CD1c-positive myeloid dendritic cell (primary cell): ENCODE data around the gene DNAJC3.
"Not testable (repeated sequence)": the region's sequence is repeated elsewhere in the genome, so short reads cannot be mapped to it uniquely, and the experiment has no call there.

Experiments used
- DNase-seq: peaks from one replicate; pipeline ENCODE4 v3.0.0-alpha.2; 2016; ENCODE audit errors: extremely low spot score

The DNAJC3 gene

DNA sequence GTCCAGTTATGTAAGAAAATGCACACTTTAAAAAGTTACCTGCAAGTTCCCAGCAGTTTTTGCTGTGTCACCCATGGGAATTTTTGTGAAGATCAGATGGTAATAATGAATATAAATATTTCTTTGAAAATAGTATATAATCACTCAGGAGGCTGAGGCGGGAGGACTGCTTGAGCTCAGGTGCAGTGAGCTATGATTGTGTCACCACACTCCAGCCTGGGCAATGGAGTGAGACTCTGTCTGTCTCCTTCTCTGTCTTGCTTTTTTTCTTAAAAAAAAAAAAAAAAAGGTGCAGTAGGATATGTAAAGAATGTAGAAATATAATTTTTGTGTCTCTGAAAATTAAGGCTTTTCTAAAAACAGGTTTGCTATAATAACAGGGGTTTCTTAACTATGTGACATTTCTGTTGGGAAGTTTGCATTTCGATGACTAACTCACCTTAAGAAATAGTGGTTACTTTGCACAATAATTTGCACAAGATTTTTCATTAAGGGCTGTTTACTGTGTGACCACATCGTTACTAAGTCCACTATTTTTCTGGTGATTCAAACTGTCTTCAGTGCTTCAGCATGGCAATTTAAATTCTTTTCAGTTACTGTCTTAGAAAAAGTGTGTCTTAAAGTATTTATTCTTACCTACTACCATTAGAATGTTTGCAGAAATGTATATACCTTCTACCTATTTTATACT is 37.3 kb downstream of the DNAJC3 start:
- DNase-seq, result peak; percentile 63

DNA sequence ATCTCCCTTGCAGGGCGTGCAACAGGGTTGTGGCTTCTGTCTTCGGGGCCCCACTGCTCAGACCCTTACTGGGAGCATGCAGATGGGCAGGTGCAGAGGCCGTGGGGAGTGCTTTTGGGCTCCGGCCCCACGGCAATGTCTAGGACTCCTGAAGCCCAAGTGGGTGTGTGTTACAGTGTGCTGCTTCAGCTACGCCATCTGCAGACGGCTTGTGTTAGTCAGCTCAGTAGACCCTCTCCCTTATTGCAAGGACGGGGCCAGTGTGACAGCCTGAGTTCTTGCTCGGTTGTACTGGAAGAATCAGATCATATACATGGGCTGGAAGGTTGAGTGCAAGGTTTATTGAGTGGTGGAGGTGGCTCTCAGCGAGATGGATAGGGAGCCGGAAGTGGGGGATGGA is 39.3 kb downstream of the DNAJC3 start:
- DNase-seq, result no peak

DNA sequence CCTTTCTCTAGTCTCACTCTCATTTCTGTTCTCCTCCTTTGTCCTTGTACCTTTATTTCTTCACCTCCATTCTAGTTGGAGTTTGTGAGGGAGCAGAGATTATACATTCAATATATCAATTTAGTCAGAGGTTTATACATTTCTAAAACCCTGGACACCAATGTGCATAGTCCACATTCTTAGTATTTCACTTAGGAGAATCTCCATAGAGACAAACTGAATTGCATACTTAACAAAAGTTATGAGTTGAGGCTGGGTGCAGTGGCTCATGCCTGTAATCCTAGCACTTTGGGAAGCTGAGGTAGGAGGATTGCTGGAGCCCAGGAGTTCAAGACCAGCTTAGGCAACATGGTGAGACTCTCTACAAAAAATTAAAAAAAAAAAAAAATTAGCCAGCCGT is 45.3 kb downstream of the DNAJC3 start:
- DNase-seq, result no peak

DNA sequence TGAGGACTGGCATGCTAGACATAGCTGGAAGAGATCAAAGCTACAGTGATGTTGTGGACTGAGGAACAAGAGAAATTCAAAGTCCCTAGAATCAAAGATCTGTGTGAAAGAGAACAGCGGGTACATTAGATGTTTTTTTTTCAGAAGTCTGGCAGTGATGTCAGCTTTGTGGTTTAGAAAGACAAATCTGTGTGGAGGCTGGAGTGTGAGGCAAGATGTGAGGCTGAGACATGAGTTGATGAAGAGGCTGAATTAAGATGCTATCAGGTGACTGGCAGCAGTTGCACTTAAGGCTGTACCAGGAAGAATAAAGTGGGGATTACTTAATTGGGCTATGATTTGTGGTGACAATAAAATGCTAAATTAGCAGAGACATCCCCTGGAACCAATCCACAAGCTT is 46.5 kb downstream of the DNAJC3 start:
- DNase-seq, result no peak

DNA sequence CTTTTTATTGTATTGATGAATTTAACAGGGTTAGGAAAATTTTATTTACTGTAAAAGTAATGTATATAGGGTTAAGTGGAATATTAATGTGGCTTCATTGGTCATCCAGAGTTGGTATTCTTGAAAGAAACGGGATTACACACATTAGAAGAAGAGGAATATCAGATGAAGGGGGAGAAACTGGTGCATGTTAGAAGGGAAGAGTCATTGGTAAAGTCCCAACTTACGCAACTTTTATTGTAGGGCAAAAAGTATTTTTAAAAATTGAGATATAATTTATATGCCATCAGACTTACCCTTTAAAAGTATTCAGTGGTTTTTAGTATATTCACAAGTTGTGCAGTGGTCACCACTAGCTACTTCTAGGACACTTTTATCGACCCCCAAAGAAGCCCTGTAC is 47.3 kb downstream of the DNAJC3 start:
- no peak for DNase-seq

DNA sequence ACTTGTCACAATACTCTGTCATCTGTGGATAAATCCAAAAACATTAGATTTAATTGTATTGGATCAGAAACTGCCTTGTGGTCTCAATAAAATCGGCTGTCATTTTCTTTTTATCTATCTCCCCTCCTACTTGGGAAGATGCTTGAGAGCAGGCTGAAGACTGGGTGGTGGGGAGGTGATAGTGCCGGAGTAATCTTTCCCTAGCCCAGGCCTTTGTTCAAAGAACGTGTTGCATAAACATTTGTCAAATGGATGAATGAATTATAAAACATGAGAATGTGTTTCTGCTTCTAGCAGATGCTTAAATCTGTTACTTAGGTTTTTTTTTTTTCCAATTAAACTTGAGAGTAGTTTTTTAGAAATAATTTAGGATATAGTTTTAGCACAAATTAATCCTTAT is 49.9 kb downstream of the DNAJC3 start:
- DNase-seq, result no peak

DNA sequence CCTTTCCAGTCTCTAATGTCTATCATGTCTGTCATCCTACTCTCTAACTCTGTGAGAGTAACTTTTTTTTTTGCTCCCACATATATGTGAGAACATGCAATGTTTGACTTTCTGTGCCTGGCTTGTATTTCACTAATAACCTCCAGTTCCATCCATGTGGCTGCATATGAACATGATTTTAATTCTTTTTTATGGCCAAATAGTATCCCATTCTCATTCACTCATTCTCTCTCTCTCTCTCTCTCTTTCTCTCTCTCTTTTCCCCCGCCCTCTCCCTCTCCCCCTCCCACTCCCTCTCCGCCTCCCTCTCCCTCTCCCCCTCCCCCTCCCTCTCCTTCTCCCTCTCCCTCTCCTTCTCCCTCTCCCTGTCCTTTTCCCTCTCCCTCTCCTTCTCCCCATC is 52.0 kb downstream of the DNAJC3 start:
- no peak for DNase-seq

DNA sequence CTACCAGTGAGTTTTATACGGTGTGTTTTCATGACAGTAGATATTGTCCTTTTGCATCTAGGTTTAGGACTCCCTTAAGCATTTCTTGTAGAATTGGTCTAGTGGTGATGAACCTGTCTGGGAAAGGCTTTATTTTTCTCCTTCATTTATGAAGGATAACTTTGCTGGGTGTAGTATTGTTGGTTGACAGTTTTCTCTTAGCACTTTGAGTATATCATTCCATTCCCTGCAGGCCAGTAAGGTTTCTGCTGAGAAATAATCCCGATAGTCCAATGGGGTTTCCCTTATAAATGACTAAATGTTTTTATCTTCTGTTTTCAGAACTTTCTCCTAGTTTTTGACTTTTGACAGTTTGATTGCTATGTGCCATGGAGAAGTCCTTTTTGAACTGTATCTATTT is 57.2 kb downstream of the DNAJC3 start:
- DNase-seq, result no peak

DNA sequence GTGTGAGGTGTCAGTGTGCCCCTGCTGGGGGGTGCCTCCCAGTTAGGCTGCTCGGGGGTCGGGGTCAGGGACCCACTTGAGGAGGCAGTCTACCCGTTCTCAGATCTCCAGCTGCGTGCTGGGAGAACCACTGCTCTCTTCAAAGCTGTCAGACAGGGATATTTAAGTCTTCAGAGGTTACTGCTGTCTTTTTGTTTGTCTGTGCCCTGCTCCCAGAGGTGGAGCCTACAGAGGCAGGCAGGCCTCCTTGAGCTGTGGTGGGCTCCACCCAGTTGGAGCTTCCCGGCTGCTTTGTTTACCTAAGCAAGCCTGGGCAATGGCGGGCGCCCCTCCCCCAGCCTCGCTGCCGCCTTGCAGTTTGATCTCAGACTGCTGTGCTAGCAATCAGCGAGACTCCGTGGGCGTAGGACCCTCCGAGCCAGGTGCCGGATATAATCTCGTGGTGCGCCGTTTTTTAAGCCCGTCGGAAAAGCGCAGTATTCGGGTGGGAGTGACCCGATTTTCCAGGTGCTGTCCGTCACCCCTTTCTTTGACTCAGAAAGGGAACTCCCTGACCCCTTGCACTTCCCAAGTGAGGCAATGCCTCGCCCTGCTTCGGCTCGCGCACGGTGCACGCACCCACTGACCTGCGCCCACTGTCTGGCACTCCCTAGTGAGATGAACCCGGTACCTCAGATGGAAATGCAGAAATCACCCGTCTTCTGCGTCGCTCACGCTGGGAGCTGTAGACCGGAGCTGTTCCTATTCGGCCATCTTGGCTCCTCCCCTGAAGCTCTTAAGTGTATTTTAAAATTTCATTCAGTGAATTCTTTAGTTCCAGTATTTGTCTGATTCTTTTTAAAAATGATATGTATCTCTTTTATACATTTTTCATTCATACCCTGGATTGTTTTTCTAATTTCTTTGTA is 63.4 kb downstream of the DNAJC3 start:
- DNase-seq, result not testable (repeated sequence)

DNA sequence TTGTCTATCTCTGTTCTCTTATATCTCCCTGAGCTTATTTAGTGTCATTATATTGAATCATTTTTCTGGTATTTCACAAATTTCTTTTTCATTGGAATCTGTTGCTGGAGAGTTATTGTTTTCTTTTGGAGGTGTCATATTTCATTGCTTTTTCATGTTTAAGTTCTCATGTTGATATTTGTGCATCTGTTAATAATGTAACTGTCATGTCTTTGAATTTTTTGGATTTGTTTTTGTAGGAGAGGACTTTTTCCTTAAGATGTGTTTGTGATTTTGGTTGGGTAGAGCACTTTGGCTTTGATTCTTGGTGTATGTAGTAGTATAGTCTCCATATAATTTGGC is 64.0 kb downstream of the DNAJC3 start:
- DNase-seq, result no peak

DNA sequence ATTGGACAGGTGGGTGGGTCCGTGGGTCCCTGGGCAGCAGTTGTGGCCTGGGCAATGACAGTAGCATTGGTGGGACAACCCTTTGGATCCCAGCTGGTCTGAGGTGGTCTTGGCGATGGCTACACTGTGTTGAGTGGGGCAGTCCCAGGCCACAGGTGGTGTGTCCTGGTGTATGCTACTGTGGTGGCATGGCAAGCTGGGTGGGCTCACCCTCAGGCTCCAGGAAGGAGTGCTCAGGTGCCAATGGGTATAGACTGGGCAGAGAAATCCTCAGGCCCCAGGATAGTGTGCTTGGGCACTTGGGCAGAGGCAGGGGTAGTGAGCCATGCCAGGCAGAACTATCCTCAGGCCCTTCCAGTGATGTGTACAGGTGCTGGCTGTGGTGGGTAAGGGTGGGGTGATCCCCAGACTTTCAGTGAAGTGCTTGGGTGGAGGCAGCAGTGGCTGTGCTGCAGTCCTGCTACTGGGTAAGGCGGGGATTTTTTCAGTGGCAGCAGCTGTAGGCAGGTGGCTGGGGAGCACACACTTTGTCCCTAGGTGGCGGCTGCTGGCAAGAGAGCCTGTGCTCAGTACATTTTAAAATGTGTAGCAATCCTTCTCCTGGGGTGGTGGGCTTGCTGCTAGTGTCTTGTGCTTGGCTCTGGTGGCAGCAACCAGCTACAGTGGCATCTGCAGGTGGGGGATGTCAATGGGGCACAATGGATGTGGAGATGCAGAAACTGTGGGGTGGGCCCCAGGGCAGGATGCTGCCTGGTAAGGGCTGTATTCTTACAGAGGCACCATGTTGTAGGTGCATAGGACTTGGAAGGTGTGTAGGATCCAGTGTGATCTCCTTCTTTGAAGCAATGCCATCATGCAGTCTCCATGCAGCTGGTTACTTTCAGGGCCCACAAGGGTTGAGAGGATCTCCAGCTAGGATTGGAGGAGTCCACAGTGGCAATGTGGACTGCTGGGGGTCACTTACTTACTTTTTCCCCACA is 64.9 kb downstream of the DNAJC3 start:
- DNase-seq, result no peak

DNA sequence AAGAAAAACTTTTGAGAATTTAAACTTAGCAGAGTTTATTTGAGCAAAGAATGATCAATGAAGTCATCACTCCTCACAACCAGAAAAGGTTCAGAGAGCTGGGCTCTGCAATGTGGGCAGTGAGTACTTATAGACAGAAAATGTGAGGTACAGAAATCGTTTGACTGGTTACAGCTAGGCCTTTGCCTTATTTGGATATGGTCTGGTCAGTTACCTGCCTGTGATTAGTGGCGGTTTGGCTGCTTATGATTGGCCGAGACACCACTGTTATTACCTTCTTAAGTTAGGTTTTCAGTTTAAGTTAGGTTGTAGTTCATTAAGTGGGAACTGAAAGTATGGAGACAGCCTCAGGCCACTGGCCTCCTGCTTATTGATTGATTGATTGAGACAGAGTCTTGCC is 66.3 kb downstream of the DNAJC3 start:
- no peak for DNase-seq

DNA sequence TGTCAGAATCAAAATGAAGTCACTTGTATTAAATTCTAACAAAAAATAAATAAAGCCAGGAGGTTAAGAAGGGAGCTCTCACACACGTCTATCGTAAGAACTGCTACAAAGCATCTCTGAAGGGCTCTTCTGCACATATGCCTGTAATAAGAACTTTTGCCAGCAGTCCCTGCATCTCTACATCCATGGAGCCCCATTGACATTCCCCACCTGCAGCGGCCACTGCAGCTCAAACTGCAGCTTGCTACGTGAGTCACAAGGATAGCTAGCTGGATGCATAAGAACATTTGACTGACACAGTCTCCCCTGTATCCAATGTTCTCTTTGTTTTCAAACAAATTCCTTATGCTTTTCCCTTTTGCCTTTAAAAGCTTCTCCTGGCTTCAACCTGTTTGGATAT is 68.3 kb downstream of the DNAJC3 start:
- no peak for DNase-seq

DNA sequence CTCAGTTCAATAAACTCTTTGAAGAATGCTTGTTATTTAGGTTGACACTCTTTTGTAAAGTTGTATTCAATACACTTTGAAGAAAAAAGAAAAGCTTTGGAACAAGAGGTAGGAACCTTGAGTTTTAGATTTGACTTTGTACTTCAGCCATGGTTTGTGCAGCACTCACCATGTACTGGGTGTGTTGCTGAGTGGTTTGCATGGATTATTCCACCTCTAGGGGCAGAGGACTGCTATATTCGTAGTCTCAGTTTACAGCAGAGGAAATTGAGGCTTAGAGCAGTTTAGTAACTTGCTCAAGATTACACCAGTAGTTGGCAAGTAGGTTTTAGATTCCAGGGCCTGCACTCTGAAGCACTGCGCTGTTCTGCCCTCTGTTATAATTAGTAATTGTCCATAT is 68.8 kb downstream of the DNAJC3 start:
- DNase-seq, result no peak

DNA sequence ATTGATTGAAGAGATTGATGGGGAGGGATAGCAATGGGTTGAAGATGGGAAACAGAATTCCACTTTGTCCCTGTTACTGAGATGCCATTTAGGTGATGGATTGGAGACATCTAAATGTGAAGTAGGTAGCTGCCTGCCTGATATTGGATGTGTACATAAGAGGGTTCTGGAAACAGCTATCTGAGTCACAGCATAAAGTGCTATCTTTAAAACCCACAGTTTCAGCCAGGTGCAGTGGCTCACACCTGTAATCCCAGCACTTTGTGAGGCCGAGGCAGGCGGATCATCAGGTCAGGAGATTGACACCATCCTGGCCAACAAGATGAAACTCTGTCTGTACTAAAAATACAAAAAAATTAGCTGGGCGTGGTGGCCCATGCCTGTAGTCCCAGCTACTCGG is 72.6 kb downstream of the DNAJC3 start:
- DNase-seq, result no peak

DNA sequence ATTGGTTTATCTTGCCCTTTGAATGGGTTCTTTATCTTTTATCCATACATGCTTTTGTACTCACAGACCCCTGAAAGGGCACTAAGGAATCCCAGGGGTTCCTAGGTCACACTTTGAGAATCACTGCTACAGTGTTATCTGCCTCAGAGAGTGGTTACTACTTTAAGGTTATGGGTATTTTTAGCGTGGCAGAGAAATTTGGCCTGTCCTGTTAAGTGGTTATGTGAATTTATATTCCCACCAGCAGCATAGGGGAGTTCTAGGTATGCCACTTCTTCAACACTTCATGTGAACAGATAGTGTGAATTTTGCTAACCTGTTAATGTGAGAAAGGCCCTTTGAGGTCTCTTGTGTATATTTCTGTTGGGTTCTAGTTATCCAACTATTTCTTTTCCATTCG is 75.7 kb downstream of the DNAJC3 start:
- no peak for DNase-seq

DNA sequence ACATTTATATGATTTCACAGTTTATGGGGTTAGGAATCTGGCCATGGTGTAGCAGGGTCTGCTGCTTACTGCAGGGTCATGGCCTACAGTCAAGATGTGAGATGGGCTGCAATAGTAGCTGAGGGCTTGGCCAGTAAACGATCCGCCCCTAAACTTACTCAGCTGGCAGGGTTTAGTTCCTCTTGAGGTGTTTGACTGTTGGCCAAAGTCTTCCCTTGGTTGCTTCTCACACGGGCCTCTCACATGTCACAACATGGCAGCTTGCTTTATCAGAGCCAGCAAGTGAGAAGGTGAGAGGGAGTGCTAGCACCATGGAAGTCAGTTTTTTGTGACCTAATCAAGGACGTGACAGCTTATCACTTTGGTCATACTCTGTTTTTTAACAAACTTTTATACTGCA is 77.1 kb downstream of the DNAJC3 start:
- DNase-seq, result no peak

DNA sequence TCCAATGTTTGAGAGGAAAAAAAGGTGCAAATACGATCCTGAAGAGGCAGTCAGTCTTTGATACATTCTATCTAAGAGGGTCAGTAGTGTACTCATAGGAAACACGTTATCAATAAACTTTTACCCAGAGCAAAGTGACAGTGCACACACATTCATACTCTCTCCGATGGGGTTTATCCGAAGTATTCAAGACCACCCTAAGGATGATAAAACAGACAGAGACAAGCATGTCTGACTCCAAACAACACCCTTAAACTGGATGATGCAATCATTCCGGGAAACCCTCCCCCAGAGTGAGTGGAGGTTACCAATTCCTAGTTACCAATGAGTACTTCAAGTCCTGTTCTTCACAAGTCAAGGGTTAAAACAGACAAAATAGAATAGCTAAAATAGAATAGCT is 79.1 kb downstream of the DNAJC3 start:
- DNase-seq, result no peak

DNA sequence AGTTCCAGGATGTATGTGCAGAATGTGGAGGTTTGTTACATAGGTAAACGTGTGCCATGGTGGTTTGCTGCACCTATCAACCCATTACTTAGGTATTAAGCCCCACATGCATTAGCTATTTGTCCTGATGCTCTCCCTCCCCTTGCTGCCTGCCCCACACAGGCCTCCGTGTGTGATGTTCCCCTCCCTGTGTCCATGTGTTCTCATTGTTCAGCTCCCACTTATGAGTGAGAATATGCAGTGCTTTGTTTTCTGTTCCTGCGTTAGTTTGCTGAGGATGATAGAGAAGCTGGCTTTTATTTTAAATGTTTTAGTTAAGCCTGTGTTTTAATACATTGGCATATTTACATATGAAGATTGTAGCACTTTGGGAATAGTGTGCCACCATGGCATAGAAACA is 85.7 kb downstream of the DNAJC3 start:
- DNase-seq, result not testable (repeated sequence)

DNA sequence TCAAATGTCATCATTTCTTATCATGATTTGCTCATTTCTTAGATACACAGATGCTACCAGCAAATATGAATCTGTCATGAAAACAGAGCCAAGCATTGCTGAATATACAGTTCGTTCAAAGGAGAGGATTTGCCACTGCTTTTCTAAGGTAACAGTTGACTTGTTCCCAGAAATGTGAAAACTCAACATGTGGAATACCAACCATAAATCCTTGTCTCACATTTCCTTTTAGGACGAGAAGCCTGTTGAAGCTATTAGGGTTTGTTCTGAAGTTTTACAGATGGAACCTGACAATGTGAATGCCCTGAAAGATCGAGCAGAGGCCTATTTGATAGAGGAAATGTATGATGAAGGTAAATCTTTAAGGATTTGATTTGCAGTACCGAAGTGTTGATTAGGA is 86.7 kb downstream of the DNAJC3 start:
- no peak for DNase-seq

DNA sequence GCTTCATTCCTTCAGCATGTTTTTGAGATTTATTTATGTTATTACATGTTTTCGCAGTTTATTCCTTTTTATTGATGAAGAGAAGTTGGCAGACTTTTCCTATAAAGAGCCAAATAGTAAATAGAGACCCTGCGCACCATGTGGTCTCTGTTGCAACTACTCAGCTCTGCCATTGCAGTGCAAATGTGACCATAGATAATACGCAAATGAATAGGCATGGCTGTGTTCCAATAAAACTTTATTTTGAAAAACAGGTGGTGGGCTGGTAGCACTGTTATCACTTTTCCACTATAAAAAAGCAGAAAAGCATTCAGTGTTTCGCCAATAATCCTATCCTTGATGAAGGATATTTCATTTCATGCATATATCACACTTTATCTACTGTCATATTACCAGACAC is 95.0 kb downstream of the DNAJC3 start:
- DNase-seq, result no peak

DNA sequence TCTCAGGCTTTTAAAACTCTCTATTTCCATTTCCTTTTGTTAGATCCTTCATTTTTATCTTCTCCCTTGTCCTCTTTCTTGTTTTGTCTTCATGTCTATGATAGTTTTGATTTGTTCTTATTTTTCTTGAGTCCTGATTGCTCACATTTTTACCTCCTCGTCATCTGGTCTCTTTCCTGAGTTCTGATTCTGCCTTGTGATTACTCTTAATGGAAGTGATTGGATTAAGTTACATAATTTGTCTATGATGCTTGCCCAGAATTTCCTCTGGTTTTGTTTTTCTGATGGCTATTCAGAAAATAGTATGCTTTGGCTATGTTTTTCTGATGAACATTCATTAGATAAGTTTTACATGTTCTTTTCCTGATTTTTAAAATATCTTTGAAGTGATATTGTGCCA is 102.6 kb downstream of the DNAJC3 start:
- no peak for DNase-seq
